Tibial nerve (tissue), 4 donors: ENCODE measurements around the gene RASD2. TPM values are rescaled to one million over a fixed set of nuclear protein-coding genes. Genes with fewer than 3 reads are reported as not detected.
A peak's percentile ranks its signal among the peaks of the same experiment; 100 is the strongest.

ENCODE experiments used
- DNase-seq, 2 donors: peaks; one replicate each; pipeline ENCODE4 v3.0.0-alpha.2; 2019; ENCODE audit warnings: low spot score in 2 of 2
- H3K27ac ChIP-seq, 4 donors: fragments of 200-600 bp; sonication (generic) in 3 of 4; one replicate each; pipeline ENCODE4 v1.5.1; 2017 to 2019; ENCODE audit warnings: mild to moderate bottlenecking in 1 of 4
- H3K27me3 ChIP-seq, 2 donors: fragments of 200-600 bp; sonication (generic) in 1 of 2; one replicate each; pipeline versions ENCODE4 v1.5.1 to v1.6.0; 2017 to 2019
- H3K36me3 ChIP-seq, 3 donors: fragments of 200-600 bp; sonication (generic); one replicate each; pipeline ENCODE4 v1.5.1; 2018 to 2019
- H3K4me1 ChIP-seq, 4 donors: fragments of 200-600 bp; sonication (generic) in 3 of 4; one replicate each; pipeline ENCODE4 v1.5.1; 2017 to 2019
- H3K4me3 ChIP-seq, 4 donors: fragments of 200-600 bp; sonication (generic) in 3 of 4; one replicate each; pipeline ENCODE4 v1.5.1; 2017 to 2019; ENCODE audit warnings: mild to moderate bottlenecking in 1 of 4, moderate library complexity in 1 of 4
- H3K9me3 ChIP-seq, 4 donors: fragments of 200-600 bp; sonication (generic) in 3 of 4; one replicate each; pipeline ENCODE4 v1.5.1; 2017 to 2019
- EP300 ChIP-seq, 2 donors: sonication (generic); formaldehyde crosslinking; IDR thresholded peaks; one replicate each; pipeline ENCODE4 v1.6.1; 2017; ENCODE audit warnings: antibody characterized with exemption in 2 of 2, mild to moderate bottlenecking in 1 of 2
- POLR2A ChIP-seq, 2 donors: fragments of 450-650 bp; IDR thresholded peaks; one replicate each; pipeline ENCODE4 v1.6.1; 2017; ENCODE audit warnings: antibody characterized with exemption in 2 of 2, mild to moderate bottlenecking in 2 of 2, moderate library complexity in 2 of 2
- whole genome bisulfite sequencing, 2 donors: methylation state at CpG; one replicate each; pipeline ENCODE4 v1.1.5; 2018; 5-methylcytosine and 5-hydroxymethylcytosine counted together
- total RNA-seq, 4 donors: library from RNA; depleted of rRNA; stranded (reverse); fragments of >200 nt; gene quantifications; one replicate each; pipeline ENCODE4 v1.1.0, GENCODE V29; 2016
- TF ChIP-seq, protein P1 (sequence below), 5 experiments: fragments of 200-600 bp in 3 of 5; fragments of 450-650 bp in 2 of 5; sonication (generic) in 3 of 5; IDR thresholded peaks; one replicate each; pipeline ENCODE4 v1.5.1; 2016 to 2019; ENCODE audit warnings: antibody characterized with exemption in 5 of 5, mild to moderate bottlenecking in 3 of 5, moderate library complexity in 2 of 5

Gene RASD2
- total RNA-seq, 4 donors from 2014 or later = 0.20 to 1.5 (median 0.40) TPM

DNA sequence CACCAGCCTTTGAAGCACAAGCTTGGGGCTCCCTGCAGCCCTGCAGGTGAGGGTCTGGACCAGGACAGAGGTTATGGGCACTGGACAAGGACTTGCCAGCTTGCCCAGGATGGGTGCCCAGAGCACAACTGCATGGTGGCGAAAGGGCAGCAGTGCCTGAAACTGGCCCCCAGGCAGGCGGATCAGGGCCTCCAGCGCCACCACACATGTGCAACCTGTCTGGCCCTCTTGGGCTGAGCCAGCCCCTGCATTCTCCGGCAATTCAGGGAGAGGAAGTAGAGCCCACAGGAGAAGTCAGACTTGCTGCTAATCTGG lies 57.7 kb downstream of the RASD2 start:
- peaks cover 0 to 9% (median 0%) of the 10 kb centered on the region in 4 donors for H3K4me1 ChIP-seq
- H3K27ac ChIP-seq = no peak overlapping the region
- no peak for TF ChIP-seq POLR2A (IDR thresholded peaks at IDR 0.05)
- TF ChIP-seq, protein P1, sequence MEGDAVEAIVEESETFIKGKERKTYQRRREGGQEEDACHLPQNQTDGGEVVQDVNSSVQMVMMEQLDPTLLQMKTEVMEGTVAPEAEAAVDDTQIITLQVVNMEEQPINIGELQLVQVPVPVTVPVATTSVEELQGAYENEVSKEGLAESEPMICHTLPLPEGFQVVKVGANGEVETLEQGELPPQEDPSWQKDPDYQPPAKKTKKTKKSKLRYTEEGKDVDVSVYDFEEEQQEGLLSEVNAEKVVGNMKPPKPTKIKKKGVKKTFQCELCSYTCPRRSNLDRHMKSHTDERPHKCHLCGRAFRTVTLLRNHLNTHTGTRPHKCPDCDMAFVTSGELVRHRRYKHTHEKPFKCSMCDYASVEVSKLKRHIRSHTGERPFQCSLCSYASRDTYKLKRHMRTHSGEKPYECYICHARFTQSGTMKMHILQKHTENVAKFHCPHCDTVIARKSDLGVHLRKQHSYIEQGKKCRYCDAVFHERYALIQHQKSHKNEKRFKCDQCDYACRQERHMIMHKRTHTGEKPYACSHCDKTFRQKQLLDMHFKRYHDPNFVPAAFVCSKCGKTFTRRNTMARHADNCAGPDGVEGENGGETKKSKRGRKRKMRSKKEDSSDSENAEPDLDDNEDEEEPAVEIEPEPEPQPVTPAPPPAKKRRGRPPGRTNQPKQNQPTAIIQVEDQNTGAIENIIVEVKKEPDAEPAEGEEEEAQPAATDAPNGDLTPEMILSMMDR (IDR thresholded peaks at IDR 0.05) = no peak
- no peak for TF ChIP-seq EP300 (IDR thresholded peaks at IDR 0.05)
- WGBS, 2 donors = 86 to 87% methylated on average over 4 of the region's 4 CpGs
- no peaks in the 10 kb centered on the region for H3K9me3 ChIP-seq
- no peak for DNase-seq
- no peaks in the 10 kb centered on the region for H3K36me3 ChIP-seq
- H3K4me3 ChIP-seq = no peak overlapping the region
- no peaks in the 10 kb centered on the region for H3K27me3 ChIP-seq

DNA sequence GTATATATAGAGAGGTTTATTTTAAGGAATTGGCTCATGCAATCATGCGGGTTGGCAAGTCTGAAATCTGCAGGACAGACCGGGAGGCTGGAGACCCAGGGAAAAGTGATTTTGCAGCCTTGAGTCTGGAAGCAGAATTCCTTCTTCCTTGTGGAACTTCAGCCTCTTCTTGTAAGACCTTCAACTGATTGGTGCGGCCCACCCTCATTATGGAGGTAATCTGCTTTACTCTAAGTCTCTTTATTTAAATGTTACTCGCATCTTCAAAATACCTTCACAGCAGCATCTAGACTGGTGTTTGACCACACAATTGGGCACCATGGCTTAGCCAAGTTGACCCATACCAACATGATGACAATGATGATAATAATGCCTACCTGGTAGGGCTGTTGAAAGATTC lies 58.7 kb downstream of the RASD2 start:
- H3K4me1 ChIP-seq = no peaks in the 10 kb centered on the region
- TF ChIP-seq, protein P1 (IDR thresholded peaks at IDR 0.05) = no peak
- TF ChIP-seq EP300 (IDR thresholded peaks at IDR 0.05) = no peak
- TF ChIP-seq POLR2A (IDR thresholded peaks at IDR 0.05) = no peak
- DNase-seq = no peak
- H3K9me3 ChIP-seq = no peaks in the 10 kb centered on the region
- H3K36me3 ChIP-seq = no peaks in the 10 kb centered on the region
- H3K27ac ChIP-seq = no peak overlapping the region
- no peak overlapping the region for H3K4me3 ChIP-seq
- 86 to 88% methylated on average over 4 of the region's 4 CpGs for WGBS, 2 donors
- H3K27me3 ChIP-seq = no peaks in the 10 kb centered on the region

DNA sequence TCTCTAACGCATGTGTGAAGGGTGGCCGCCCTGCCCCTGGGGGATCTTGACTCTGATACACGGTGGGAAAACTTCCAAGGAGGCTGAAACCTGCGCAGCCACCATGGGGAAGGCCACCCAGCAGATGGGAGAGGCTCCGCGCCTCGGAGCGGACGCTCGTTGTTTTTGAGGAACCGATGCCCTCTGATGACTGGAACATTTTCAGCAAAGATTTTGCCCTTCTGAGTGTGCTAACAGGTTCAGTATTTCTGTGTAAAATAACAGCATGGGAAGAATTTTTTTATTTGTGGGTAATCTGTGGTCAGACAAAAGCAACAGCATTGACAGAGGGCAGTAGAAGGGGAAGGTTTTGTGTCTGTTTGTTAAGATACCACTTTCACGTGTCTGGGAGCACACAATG lies 59.8 kb downstream of the RASD2 start:
- no peaks in the 10 kb centered on the region for H3K9me3 ChIP-seq
- WGBS, 2 donors = 78 to 79% methylated on average over 12 of the region's 12 CpGs
- TF ChIP-seq, protein P1 (IDR thresholded peaks at IDR 0.05) = no peak
- TF ChIP-seq POLR2A (IDR thresholded peaks at IDR 0.05) (no peak), EP300 (IDR thresholded peaks at IDR 0.05) (no peak)
- H3K27me3 ChIP-seq = no peaks in the 10 kb centered on the region
- H3K4me3 ChIP-seq = no peak overlapping the region
- no peaks in the 10 kb centered on the region for H3K36me3 ChIP-seq
- H3K4me1 ChIP-seq = no peaks in the 10 kb centered on the region
- no peak overlapping the region for H3K27ac ChIP-seq
- DNase-seq = no peak

DNA sequence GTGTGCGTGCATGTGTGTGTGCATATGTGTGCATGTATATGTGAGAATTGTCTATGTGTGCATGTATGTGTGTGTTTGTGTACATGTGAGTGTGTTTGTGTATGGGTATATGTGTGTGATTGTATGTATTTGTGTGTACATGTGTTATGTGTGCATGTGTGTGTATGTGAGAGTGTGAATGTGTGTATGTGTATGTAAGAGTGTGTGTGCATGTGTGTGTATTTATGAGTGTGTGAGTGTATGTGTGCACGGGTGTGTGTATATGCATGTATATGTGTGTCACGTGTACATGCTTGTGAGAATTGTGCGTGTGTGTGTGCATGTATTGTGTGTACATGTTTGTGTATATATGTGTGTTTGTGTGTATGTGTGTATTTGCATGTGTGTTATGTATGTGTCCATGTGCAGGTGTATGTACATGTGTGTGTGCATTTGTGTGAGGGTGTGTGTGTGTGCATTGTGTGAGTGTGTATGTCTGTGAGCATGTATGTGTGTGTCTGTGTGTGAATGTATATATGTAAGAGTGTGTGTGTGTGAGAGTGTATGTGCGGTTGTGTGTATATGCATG lies 60.5 kb downstream of the RASD2 start:
- TF ChIP-seq, protein P1 (IDR thresholded peaks at IDR 0.05) = no peak
- no peak for TF ChIP-seq EP300 (IDR thresholded peaks at IDR 0.05)
- no peak for TF ChIP-seq POLR2A (IDR thresholded peaks at IDR 0.05)
- Histone ChIP-seq H3K4me3 (no peak overlapping the region), H3K9me3 (no peaks in the 10 kb centered on the region), H3K36me3 (no peaks in the 10 kb centered on the region), H3K27me3 (no peaks in the 10 kb centered on the region), H3K27ac (no peak overlapping the region), H3K4me1 (no peaks in the 10 kb centered on the region)
- DNase-seq = no peak
- WGBS, 2 donors = 94 to 97% methylated on average over 5 of the region's 5 CpGs

DNA sequence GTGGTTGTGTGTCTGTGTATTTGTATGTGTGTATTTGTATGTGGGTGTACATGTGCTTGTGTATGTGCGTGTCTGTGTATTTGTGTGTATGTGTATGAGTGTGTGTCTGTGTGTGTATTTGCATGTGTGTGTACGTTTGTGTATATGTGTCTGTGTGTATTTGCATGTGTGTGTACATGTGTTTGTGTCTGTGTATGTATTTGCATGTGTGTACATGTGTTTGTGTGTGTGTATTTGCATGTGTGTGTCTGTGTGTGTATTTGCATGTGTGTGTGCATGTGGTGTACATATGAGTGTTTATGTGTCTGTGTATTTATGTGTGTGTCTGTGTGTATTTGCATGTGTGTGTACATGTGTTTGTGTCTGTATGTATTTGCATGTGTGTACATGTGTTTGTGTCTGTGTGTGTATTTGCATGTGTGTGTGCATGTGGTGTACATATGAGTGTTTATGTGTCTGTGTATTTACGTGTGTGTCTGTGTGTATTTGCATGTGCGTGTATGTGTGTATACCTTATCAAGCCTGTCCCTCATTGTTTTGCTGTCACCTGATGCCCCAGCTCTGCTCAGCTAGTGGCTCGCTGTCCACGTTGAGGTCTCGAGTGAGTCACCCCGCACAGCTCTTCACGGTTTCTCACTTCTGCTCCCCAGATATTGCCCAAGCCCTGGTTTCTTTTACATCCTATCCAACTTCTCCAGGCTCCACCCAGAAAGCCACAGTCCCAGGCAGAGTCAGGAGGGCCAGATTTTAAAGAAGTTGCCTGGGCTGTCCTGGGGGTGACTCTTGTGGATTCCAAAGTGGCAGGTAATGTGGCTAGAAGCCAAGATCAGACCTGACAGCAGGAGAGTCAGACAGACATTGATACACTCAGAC lies 61.3 kb downstream of the RASD2 start:
- no peaks in the 10 kb centered on the region for H3K9me3 ChIP-seq
- H3K4me3 ChIP-seq = no peak overlapping the region
- H3K27ac ChIP-seq = no peak overlapping the region
- H3K4me1 ChIP-seq = no peaks in the 10 kb centered on the region
- no peaks in the 10 kb centered on the region for H3K36me3 ChIP-seq
- H3K27me3 ChIP-seq = no peaks in the 10 kb centered on the region
- DNase-seq = peak in 1 of 2 donors; percentile 31
- 65 to 73% methylated on average over 9 of the region's 9 CpGs for WGBS, 2 donors
- no peak for TF ChIP-seq POLR2A (IDR thresholded peaks at IDR 0.05)
- peak in 1 of 2 donors; percentile 21 for TF ChIP-seq EP300 (IDR thresholded peaks at IDR 0.05)

Other genes with a start within 250 kb of the RASD2 start
- gene TOM1, start 240.9 kb upstream of the RASD2 start, total RNA-seq = 100 to 1,000 TPM in 1 of 4 donors, 10 to 100 TPM in 3; 64.7 to 114 (median 86.5) TPM
- gene HMOX1, start 159.7 kb upstream of the RASD2 start, total RNA-seq = 10 to 100 TPM in 3 of 4 donors, 1 to 10 TPM in 1; 7.5 to 53.7 (median 19.0) TPM
- gene MCM5, start 140.7 kb upstream of the RASD2 start, total RNA-seq = 10 to 100 TPM; 19.8 to 25.3 (median 22.4) TPM
- not detected for gene MB, start 76.5 kb downstream of the RASD2 start, total RNA-seq
- gene APOL6, start 107.6 kb downstream of the RASD2 start, total RNA-seq = 10 to 100 TPM in 3 of 4 donors, 1 to 10 TPM in 1; 9.2 to 24.9 (median 19.6) TPM
- 1 to 10 TPM in 1 of 4 donors, not detected in 3; 4.2 TPM for gene APOL5, start 177.0 kb downstream of the RASD2 start, total RNA-seq